Lung (tissue), 12 donors: ENCODE measurements around the gene FAM234B. TPM values are rescaled to one million over a fixed set of nuclear protein-coding genes. Genes with fewer than 3 reads are reported as not detected.

Source experiments
- ATAC-seq: fragments of 200-7000 bp; cut with Tn5 transposase; one replicate; pipeline ENCODE4 v1.9.1; 2020; ENCODE audit warnings: moderate number of reproducible peaks; ENCODE audit not compliant: insufficient read depth, low FRiP score
- DNase-seq, 3 donors: peaks; one replicate each; pipeline ENCODE4 v3.0.0-alpha.2; 2013 to 2017
- H3K27ac ChIP-seq, 2 donors: one replicate each; pipeline ENCODE4 v1.5.1; 2013; ENCODE audit warnings: mild to moderate bottlenecking in 2 of 2, moderate library complexity in 2 of 2, control low read depth in 1 of 2, inconsistent platforms in 1 of 2, low read depth in 1 of 2, low read length in 1 of 2
- H3K27me3 ChIP-seq, 3 donors: one replicate each; pipeline ENCODE4 v1.5.1; 2013; ENCODE audit warnings: low read length in 2 of 3; ENCODE audit not compliant: control insufficient read depth in 3 of 3, insufficient read depth in 3 of 3
- H3K36me3 ChIP-seq, 4 donors: one replicate each; pipeline ENCODE4 v1.5.1; 2013; ENCODE audit warnings: low read length in 4 of 4, mild to moderate bottlenecking in 1 of 4, moderate library complexity in 1 of 4; ENCODE audit not compliant: control insufficient read depth in 4 of 4, insufficient read depth in 4 of 4
- H3K4me1 ChIP-seq, 5 donors: one replicate each; pipeline ENCODE4 v1.5.1; 2013; ENCODE audit warnings: low read length in 5 of 5, mild to moderate bottlenecking in 2 of 5, moderate library complexity in 1 of 5; ENCODE audit not compliant: control insufficient read depth in 5 of 5, insufficient read depth in 5 of 5
- H3K4me3 ChIP-seq: one replicate; pipeline ENCODE4 v1.5.1; 2013; ENCODE audit warnings: mild to moderate bottlenecking, control low read depth, moderate library complexity
- H3K9ac ChIP-seq, 2 donors: one replicate each; pipeline ENCODE4 v1.5.1; 2013; ENCODE audit warnings: low read length in 2 of 2, control low read depth in 1 of 2; ENCODE audit not compliant: insufficient read depth in 1 of 2
- H3K9me3 ChIP-seq, 4 donors: one replicate each; pipeline ENCODE4 v1.5.1; 2013; ENCODE audit warnings: low read length in 3 of 4, mild to moderate bottlenecking in 1 of 4, moderate library complexity in 1 of 4; ENCODE audit not compliant: control insufficient read depth in 4 of 4, insufficient read depth in 3 of 4
- WGBS, 2 donors: extraction: QIAGEN DNeasy Blood & Tissue Kit; methylation state at CpG; one replicate each; pipeline ENCODE4 v1.1.7; 2013; 5-methylcytosine and 5-hydroxymethylcytosine counted together
- polyA plus RNA-seq, 2 donors: library from polyadenylated mRNA; stranded (reverse); fragments of 200-250 nt; gene quantifications; one replicate each; pipeline ENCODE4 v1.2.1, GENCODE V29; 2013
- total RNA-seq, 2 donors: library from RNA; depleted of rRNA in 1 of 2; stranded (reverse); fragments of >200 nt in 1 of 2; gene quantifications; one replicate each; pipeline ENCODE4 v1.2.1, GENCODE V29; 2014 to 2021
- TF ChIP-seq, protein P1 (sequence below): IDR thresholded peaks from 2 replicates; pipeline ENCODE4 v1.5.1; 2012; ENCODE audit warnings: mild to moderate bottlenecking; ENCODE audit errors: control extremely low read depth, extremely low read depth
- donor health status: control.
- donor health status: control.
- donor health status: Bipolar disorder and iron deficiency.
- donor health status: healthy.
- donor health status: DM: yes; HTN: yes; CAD: no.

FAM234B gene
- total and polyA plus RNA-seq, 4 donors = 1.4 to 10.4 (median 6.3) TPM

- no peak for ATAC-seq
- TF ChIP-seq, protein P1, sequence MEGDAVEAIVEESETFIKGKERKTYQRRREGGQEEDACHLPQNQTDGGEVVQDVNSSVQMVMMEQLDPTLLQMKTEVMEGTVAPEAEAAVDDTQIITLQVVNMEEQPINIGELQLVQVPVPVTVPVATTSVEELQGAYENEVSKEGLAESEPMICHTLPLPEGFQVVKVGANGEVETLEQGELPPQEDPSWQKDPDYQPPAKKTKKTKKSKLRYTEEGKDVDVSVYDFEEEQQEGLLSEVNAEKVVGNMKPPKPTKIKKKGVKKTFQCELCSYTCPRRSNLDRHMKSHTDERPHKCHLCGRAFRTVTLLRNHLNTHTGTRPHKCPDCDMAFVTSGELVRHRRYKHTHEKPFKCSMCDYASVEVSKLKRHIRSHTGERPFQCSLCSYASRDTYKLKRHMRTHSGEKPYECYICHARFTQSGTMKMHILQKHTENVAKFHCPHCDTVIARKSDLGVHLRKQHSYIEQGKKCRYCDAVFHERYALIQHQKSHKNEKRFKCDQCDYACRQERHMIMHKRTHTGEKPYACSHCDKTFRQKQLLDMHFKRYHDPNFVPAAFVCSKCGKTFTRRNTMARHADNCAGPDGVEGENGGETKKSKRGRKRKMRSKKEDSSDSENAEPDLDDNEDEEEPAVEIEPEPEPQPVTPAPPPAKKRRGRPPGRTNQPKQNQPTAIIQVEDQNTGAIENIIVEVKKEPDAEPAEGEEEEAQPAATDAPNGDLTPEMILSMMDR = no peak
Observed at GRCh38 chr12:13066459-13066858, 22.3 kb downstream of the FAM234B start.

DNA sequence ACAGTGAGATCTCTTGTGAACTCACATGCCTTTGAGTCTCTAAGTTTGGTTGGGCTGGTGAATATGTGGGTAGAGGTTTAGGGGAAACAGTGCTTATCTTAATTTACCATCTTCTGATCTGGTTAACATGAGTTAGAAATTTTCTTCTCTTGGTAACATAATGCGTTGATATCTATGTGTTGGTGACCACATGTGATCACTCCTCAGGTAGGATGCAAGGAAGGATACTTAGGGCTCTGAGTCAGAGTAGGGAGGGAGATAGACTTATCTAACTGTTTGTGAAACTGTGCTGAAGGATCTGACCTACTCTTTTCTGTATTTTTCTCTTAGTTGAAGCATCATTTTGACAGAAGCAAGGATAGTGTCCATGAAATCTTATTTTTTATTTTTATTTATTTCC is 23.1 kb downstream of the FAM234B start:
- TF ChIP-seq, protein P1 = no peak
- ATAC-seq = no peak

More at GRCh38 chr12:13066459-13066858, 22.3 kb downstream of the FAM234B start:
- Histone ChIP-seq H3K4me1 (peaks cover 0 to 8% (median 0%) of the 10 kb centered on the region in 5 donors), H3K9ac (no peak overlapping the region), H3K36me3 (peaks cover 4 to 18% (median 6%) of the 10 kb centered on the region in 4 donors), H3K27ac (no peak overlapping the region), H3K27me3 (no peaks in the 10 kb centered on the region), H3K9me3 (no peaks in the 10 kb centered on the region), H3K4me3 (no peak overlapping the region)
- DNase-seq = no peak
- WGBS, 2 donors = 83 to 87% methylated on average over 7 of the region's 7 CpGs

GRCh38 chr12:13069380-13069779 is 25.2 kb downstream of the FAM234B start:
- H3K36me3 ChIP-seq = peaks cover 2 to 18% (median 8%) of the 10 kb centered on the region in 4 donors
- no peaks in the 10 kb centered on the region for H3K9me3 ChIP-seq
- no peaks in the 10 kb centered on the region for H3K27me3 ChIP-seq
- WGBS, 2 donors = 87 to 95% methylated on average over 6 of the region's 6 CpGs
- no peak overlapping the region for H3K9ac ChIP-seq
- H3K4me3 ChIP-seq = no peak overlapping the region
- DNase-seq (no peak), ATAC-seq (no peak)
- peaks cover 0 to 8% (median 0%) of the 10 kb centered on the region in 5 donors for H3K4me1 ChIP-seq
- TF ChIP-seq, protein P1 = no peak
- no peak overlapping the region for H3K27ac ChIP-seq

More for the DNA sequence above, 23.1 kb downstream of the FAM234B start:
- no peak for DNase-seq
- Histone ChIP-seq H3K4me3 (no peak overlapping the region), H3K9me3 (no peaks in the 10 kb centered on the region), H3K27me3 (no peaks in the 10 kb centered on the region), H3K27ac (no peak overlapping the region), H3K4me1 (peaks cover 0 to 8% (median 0%) of the 10 kb centered on the region in 5 donors), H3K9ac (no peak overlapping the region), H3K36me3 (peaks cover 2 to 17% (median 8%) of the 10 kb centered on the region in 4 donors)
- WGBS, 2 donors = 86 to 92% methylated on average over 1 of the region's 1 CpG
